GM15510 (cell line): ENCODE measurements around the gene RBMS3.

Experiments used
- POLR2A ChIP-seq: IDR thresholded peaks from 3 replicates; pipeline ENCODE4 v1.6.1; 2011; ENCODE audit warnings: borderline replicate concordance; ENCODE audit not compliant: insufficient read length; ENCODE audit errors: extremely low read depth

The RBMS3 gene

GRCh38 chr3:29478611-29479010, 197.7 kb downstream of the RBMS3 start:
- TF ChIP-seq POLR2A = no peak

GRCh38 chr3:29481249-29481648, 200.4 kb downstream of the RBMS3 start:
- TF ChIP-seq POLR2A = no peak

GRCh38 chr3:29481969-29482767, 201.3 kb downstream of the RBMS3 start:
- no peak for TF ChIP-seq POLR2A

- TF ChIP-seq POLR2A = no peak
Measured at GRCh38 chr3:29484633-29485032, 203.8 kb downstream of the RBMS3 start.

DNA sequence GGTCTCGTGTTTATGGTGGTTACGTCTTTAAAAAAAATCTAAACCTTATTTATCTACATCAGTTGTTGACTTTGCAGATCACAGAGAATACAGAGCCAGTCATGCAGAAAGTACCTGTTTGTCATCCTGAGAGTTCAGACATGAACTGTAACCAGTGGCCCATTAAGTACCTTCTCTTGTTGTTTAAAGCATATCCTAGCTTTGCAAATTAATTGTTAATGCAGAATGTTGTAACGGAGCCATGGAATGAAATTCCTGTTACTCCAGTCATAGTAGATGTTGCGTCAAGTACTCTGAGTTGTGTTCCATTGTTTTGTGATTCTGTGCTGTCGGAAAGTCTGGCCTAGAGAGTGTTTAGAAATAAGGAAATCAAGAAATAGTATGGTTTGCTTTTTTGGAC, 205.2 kb downstream of the RBMS3 start:
- TF ChIP-seq POLR2A = no peak

DNA sequence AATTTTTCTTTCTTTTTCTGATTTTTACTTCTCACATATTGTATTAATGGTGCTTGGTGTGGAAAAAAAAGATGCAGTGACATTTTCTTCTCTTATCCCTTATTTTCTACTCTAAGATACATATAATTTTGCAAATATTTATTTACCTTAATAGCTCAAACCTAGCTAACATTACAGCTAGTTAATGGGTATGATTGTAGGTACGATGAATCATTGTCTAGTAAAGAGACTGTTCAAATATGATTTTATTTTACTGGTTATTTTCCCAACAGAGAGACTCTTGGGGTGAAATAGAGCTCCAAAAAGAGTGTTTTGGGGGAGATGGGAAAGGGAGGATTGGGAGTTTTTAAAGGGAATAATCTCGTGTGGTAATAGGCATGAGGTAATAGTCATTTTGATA, 206.0 kb downstream of the RBMS3 start:
- no peak for TF ChIP-seq POLR2A

- TF ChIP-seq POLR2A = no peak
Measured at GRCh38 chr3:29488922-29489321, 208.1 kb downstream of the RBMS3 start.

- TF ChIP-seq POLR2A = no peak
Measured at GRCh38 chr3:29493109-29493508, 212.2 kb downstream of the RBMS3 start.

DNA sequence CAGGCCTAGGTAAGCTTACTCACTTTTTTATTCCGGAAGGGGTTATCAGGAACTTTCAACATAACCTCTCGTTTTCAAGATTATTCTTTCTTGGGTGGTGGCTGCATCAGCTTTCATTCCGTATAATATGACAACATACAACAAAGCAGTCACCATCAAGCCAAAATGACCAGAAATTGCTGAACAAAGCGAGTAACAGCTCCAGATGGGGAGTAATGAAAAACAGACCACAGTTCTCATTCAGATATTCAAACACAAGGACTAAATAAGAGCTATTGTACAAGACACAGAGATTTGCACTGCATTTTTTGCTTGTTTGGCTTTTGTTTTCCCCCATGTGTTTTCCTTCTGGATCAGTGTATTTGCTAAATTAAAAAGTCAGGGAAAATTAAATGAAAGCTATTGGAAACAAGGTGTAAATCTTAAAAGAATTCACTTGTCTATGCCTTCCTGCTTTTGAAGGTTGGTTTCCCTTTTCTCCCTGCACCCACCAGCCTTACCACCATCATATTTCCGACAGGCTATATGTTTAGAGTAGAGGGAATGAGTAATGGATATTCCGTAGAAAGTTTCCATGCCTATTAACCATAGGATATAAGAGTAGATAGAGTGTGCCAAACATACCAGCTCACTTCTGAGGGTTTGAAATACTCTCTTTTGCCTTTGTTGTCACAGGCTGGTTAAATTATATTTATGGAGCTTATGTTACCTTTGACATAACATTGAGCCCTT, 213.6 kb downstream of the RBMS3 start:
- no peak for TF ChIP-seq POLR2A

DNA sequence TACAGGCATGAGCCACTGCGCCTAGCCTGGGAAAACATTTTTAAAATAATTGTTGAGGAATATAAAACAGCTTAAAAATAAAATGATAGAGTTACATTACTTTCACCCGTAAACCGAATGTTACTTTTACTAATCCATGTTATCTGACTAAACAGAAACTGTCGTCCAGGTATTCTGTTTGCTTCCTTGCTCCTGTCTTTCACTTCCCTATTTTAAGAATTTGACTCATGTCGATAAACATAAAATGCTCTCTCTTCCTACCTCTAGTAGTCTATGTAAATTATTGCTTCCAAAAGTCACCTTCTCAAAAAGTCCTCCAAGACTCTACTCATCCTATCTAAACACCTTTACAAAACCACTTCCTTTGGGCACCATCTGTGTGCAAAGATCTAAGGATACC, 216.4 kb downstream of the RBMS3 start:
- TF ChIP-seq POLR2A = no peak

DNA sequence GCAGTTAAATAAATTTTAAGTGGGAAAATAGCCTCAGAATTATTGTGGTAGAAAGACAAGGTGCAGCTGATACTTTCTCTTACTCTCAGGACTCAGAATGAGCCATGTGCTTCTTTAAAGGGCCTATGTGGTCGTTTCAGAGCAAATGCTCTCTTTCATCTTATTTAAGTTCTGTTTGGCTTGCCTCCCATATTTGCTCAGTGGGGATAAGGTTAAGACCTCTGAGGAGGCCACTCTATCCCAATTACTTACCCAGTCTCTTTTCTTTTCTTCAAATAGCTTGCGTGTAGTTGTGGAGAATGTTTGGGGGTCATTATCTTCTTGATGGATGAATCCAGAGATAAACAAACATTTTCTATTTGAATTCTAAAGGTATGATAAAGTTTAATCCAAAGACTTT, 221.9 kb downstream of the RBMS3 start:
- no peak for TF ChIP-seq POLR2A

DNA sequence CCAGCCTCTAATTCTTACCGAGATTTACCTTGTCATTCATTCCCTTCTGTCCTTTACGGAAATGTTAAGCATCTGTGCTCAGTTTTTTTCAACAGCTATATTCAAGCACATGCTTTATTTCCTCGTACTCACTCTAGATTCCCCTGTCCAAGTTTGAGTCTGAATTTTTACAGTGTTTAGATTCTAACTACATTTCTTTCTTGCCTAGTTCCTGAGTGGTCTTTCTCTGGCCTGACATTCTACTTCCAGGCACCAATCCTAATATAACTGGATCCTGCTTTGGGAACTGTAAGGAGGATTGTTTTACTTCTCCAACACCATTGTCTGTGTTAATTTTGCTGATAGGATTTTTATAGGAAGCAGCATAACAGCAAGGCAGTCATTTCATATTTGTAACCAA, 222.4 kb downstream of the RBMS3 start:
- no peak for TF ChIP-seq POLR2A

DNA sequence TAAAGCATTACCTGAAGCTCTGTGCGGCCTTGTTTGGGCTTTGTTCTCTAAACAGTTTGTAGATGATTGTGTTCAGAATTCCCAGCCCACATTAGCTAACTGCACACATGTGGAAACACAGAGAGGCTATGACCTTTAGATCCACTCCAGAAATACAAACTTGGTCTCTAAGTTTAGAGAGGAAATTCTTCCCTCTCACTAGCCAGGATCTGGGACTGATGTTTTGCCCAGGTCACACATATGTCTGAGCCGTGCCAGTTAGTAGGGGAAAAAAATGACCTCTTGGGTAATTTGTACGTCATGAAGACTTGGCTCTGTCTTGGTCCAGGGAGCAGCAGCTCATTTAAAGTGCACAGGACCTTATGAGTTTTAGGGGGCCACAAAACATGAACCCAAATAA, 223.1 kb downstream of the RBMS3 start:
- no peak for TF ChIP-seq POLR2A

- TF ChIP-seq POLR2A = no peak
Measured at GRCh38 chr3:29506502-29506901, 225.6 kb downstream of the RBMS3 start.

GRCh38 chr3:29511701-29512100, 230.8 kb downstream of the RBMS3 start:
- TF ChIP-seq POLR2A = no peak

DNA sequence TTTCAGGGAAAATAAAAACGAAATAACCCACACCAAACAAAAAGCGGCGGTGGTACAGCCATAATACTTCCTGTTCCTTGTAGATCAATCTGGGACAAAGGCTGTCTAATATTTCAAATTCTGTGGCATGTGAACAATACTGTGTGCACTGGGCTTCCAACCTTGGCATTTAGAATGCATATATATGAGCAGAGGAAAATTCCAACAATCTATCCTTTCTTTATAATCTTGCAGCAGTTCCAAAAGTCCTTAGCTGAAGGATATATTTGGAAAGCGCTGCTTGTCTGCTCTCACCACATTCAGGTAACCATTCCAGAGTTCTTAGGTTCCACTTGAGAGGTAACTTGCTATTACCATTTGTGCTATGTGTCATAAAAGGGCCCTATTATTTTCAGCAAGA, 231.8 kb downstream of the RBMS3 start:
- TF ChIP-seq POLR2A = no peak
